Esophagus squamous epithelium (tissue), 5 donors: ENCODE data around the gene TLR6. TPM values are rescaled to one million over a fixed set of nuclear protein-coding genes. Genes with fewer than 3 reads are reported as not detected.

Source experiments
- DNase-seq: peaks from one replicate; lab custom pipeline; 2025; lab: John Stamatoyannopoulos, UW
- H3K27ac ChIP-seq, 4 donors: fragments of 200-600 bp; sonication (generic); one replicate each; pipeline ENCODE4 v1.5.1; 2016 to 2019; ENCODE audit warnings: mild to moderate bottlenecking in 1 of 4
- H3K27me3 ChIP-seq, 4 donors: fragments of 200-600 bp; sonication (generic); 1 replicate in 3 of 4; 2 replicates in 1 of 4; pipeline versions ENCODE4 v1.5.1 to v1.6.0; 2017 to 2021; ENCODE audit warnings: antibody characterized with exemption in 1 of 4
- H3K36me3 ChIP-seq, 3 donors: fragments of 200-600 bp; sonication (generic); one replicate each; pipeline ENCODE4 v1.5.1; 2016 to 2019
- H3K4me1 ChIP-seq, 3 donors: fragments of 200-600 bp; sonication (generic); one replicate each; pipeline ENCODE4 v1.5.1; 2017 to 2019
- H3K4me3 ChIP-seq, 4 donors: fragments of 200-600 bp; sonication (generic); 1 replicate in 3 of 4; 2 replicates in 1 of 4; pipeline ENCODE4 v1.5.1; 2016 to 2019; ENCODE audit warnings: mild to moderate bottlenecking in 2 of 4, moderate library complexity in 1 of 4
- H3K9me3 ChIP-seq, 3 donors: fragments of 200-600 bp; sonication (generic); one replicate each; pipeline ENCODE4 v1.5.1; 2016 to 2019
- CTCF ChIP-seq, 6 experiments: fragments of 450-650 bp in 4 of 6; fragments of 200-600 bp in 2 of 6; sonication (generic) in 2 of 6; IDR thresholded peaks; one replicate each; pipeline ENCODE4 v1.5.1; 2016 to 2019; ENCODE audit warnings: antibody characterized with exemption in 6 of 6, mild to moderate bottlenecking in 4 of 6, moderate library complexity in 4 of 6
- POLR2A ChIP-seq, 4 donors: fragments of 450-650 bp; IDR thresholded peaks; one replicate each; pipeline ENCODE4 v1.6.1; 2017; ENCODE audit warnings: antibody characterized with exemption in 4 of 4, mild to moderate bottlenecking in 4 of 4, moderate library complexity in 3 of 4
- whole genome bisulfite sequencing, 2 donors: methylation state at CpG; one replicate each; pipeline ENCODE4 v1.1.5; 2018; 5-methylcytosine and 5-hydroxymethylcytosine counted together
- intact Hi-C: fragments of 100-400 bp; cut with DNase I; formaldehyde crosslinking; loops from one replicate; pipeline ENCODE4 v1.15.0; 2022
- total RNA-seq, 4 donors: library from RNA; depleted of rRNA; stranded (reverse); fragments of >200 nt; gene quantifications; one replicate each; pipeline ENCODE4 v1.1.0, GENCODE V29; 2016
- donor health status: DM: yes; HTN: yes; CAD: no.

The TLR6 gene
- total RNA-seq, 4 donors from 2014 or later, result 1.1 to 3.3 (median 2.5) TPM

GRCh38 chr4:38805530-38806145, 51.0 kb downstream of the TLR6 start:
- H3K4me1 ChIP-seq, result peaks cover 0 to 32% (median 9%) of the 10 kb centered on the region in 3 donors
- 54 to 60% methylated on average over 5 of the region's 5 CpGs for WGBS, 2 donors
- H3K9me3 ChIP-seq, result no peaks in the 10 kb centered on the region
- peak overlapping the region in 3 of 4 donors; percentile 84 to 88 (median 84) for H3K27ac ChIP-seq
- TF ChIP-seq CTCF (IDR thresholded peaks at IDR 0.05) (no peak), POLR2A (IDR thresholded peaks at IDR 0.05) (peak in 1 of 4 donors; percentile 30)
- H3K36me3 ChIP-seq, result peaks cover 0 to 6% (median 0%) of the 10 kb centered on the region in 3 donors
- peak overlapping the region in 3 of 4 donors; percentile 34 to 62 (median 36) for H3K4me3 ChIP-seq
- no peaks in the 10 kb centered on the region for H3K27me3 ChIP-seq
- DNase-seq, result no peak
- intact Hi-C loops, result no loop called here

GRCh38 chr4:38804654-38805295, 51.8 kb downstream of the TLR6 start, which contains the start of gene TLR1:
TSS of gene TLR1 (minus strand) at chr4:38804791. CDS start at chr4:38798831, 5,960 bp downstream.
- Histone ChIP-seq H3K9me3 (no peaks in the 10 kb centered on the region), H3K27ac (peak within 1 kb of the TSS; percentile 59 to 88 (median 84)), H3K4me3 (peak within 1 kb of the TSS; percentile 3 to 62 (median 35)), H3K27me3 (no peaks in the 10 kb centered on the region), H3K36me3 (peaks cover 0 to 12% (median 0%) of the 10 kb centered on the region in 3 donors), H3K4me1 (peaks cover 0 to 32% (median 9%) of the 10 kb centered on the region in 3 donors)
- TF ChIP-seq POLR2A (IDR thresholded peaks at IDR 0.05), result peak in 1 of 4 donors; percentile 49
- TF ChIP-seq CTCF (IDR thresholded peaks at IDR 0.05), result peak; percentile 41 to 82 (median 68)
- intact Hi-C loops, result no loop called here
- WGBS, 2 donors, result 19 to 25% methylated on average over 7 of the region's 7 CpGs
- no peak for DNase-seq

GRCh38 chr4:38803833-38804653, 52.6 kb downstream of the TLR6 start:
- 12 to 13% methylated on average over 6 of the region's 6 CpGs for WGBS, 2 donors
- Histone ChIP-seq H3K9me3 (peaks cover 0 to 2% (median 0%) of the 10 kb centered on the region in 3 donors), H3K4me3 (peak overlapping the region; percentile 3 to 62 (median 35)), H3K27ac (peak overlapping the region; percentile 59 to 88 (median 84)), H3K4me1 (peaks cover 0 to 32% (median 9%) of the 10 kb centered on the region in 3 donors), H3K36me3 (peaks cover 0 to 19% (median 0%) of the 10 kb centered on the region in 3 donors), H3K27me3 (no peaks in the 10 kb centered on the region)
- no peak for TF ChIP-seq CTCF (IDR thresholded peaks at IDR 0.05)
- TF ChIP-seq POLR2A (IDR thresholded peaks at IDR 0.05), result no peak
- DNase-seq, result no peak
- intact Hi-C loops, result no loop called here

GRCh38 chr4:38802561-38803355, 53.9 kb downstream of the TLR6 start:
- WGBS, 2 donors, result 92 to 95% methylated on average over 12 to 15 of the region's 15 CpGs
- peaks cover 0 to 32% (median 9%) of the 10 kb centered on the region in 3 donors for H3K4me1 ChIP-seq

More at GRCh38 chr4:38802561-38803355, 53.9 kb downstream of the TLR6 start:
- TF ChIP-seq POLR2A (IDR thresholded peaks at IDR 0.05) (no peak), CTCF (IDR thresholded peaks at IDR 0.05) (no peak)
- Histone ChIP-seq H3K27ac (no peak overlapping the region), H3K4me3 (peak overlapping the region in 3 of 4 donors; percentile 5 to 62 (median 36)), H3K27me3 (no peaks in the 10 kb centered on the region), H3K9me3 (peaks cover 0 to 3% (median 0%) of the 10 kb centered on the region in 3 donors), H3K36me3 (peaks cover 0 to 31% (median 0%) of the 10 kb centered on the region in 3 donors)
- intact Hi-C loops, result no loop called here
- DNase-seq, result no peak
